T-helper 17 cell (primary cell): ENCODE results near the gene RNF223. TPM values are rescaled to one million over a fixed set of nuclear protein-coding genes. Genes with fewer than 3 reads are reported as not detected.

Experiments
- total RNA-seq, 4 donors: library from RNA in 2 of 4; stranded (reverse) in 2 of 4; gene quantifications; one replicate each; pipeline ENCODE4 v1.2.3 and lab custom pipeline; 2022 to 2026

RNF223 gene
- total RNA-seq, 2 donors from 2014 or later, result not detected

Other genes starting within 250 kb of the RNF223 start
- gene SAMD11, start 150.4 kb downstream of the RNF223 start, total RNA-seq, result not detected
- gene NOC2L, start 115.0 kb downstream of the RNF223 start, total RNA-seq, result 10 to 100 TPM; 45.2 to 51.7 TPM
- 10 to 100 TPM; 16.1 to 16.6 TPM for gene KLHL17, start 113.7 kb downstream of the RNF223 start, total RNA-seq
- gene PLEKHN1, start 107.8 kb downstream of the RNF223 start, total RNA-seq, result 1 to 10 TPM; 3.4 to 4.3 TPM
- not detected for gene PERM1, start 92.2 kb downstream of the RNF223 start, total RNA-seq
- gene HES4, start 74.2 kb downstream of the RNF223 start, total RNA-seq, result 10 to 100 TPM in 1 of 2 donors, 1 to 10 TPM in 1; 9.6 to 10.5 TPM
- 10 to 100 TPM; 19.5 to 52.1 TPM for gene ISG15, start 60.8 kb downstream of the RNF223 start, total RNA-seq
- 1 to 10 TPM; 1.2 to 1.4 TPM for gene AGRN, start 54.2 kb downstream of the RNF223 start, total RNA-seq
- 10 to 100 TPM; 13.4 to 17.1 TPM for gene C1orf159, start 41.8 kb upstream of the RNF223 start, total RNA-seq
- 1 to 10 TPM in 1 of 2 donors, under 1 TPM in 1; 0.86 to 2.5 TPM for gene TTLL10, start 99.6 kb upstream of the RNF223 start, total RNA-seq
- gene TNFRSF18, start 132.3 kb upstream of the RNF223 start, total RNA-seq, result 10 to 100 TPM; 47.9 to 80.4 TPM
- 100 to 1,000 TPM in 1 of 2 donors, 10 to 100 TPM in 1; 94.7 to 127 TPM for gene TNFRSF4, start 139.8 kb upstream of the RNF223 start, total RNA-seq
- 100 to 1,000 TPM; 129 to 146 TPM for gene SDF4, start 157.7 kb upstream of the RNF223 start, total RNA-seq
- gene B3GALT6, start 157.9 kb upstream of the RNF223 start, total RNA-seq, result 1 to 10 TPM; 8.4 to 9.4 TPM
- 1 to 10 TPM in 1 of 2 donors, under 1 TPM in 1; 0.91 to 2.0 TPM for gene C1QTNF12, start 172.4 kb upstream of the RNF223 start, total RNA-seq
- 10 to 100 TPM; 50.6 to 57.7 TPM for gene UBE2J2, start 199.5 kb upstream of the RNF223 start, total RNA-seq
- gene SCNN1D, start 206.1 kb upstream of the RNF223 start, total RNA-seq, result 1 to 10 TPM; 4.6 to 8.0 TPM
- gene ACAP3, start 233.6 kb upstream of the RNF223 start, total RNA-seq, result 10 to 100 TPM; 63.5 to 66.2 TPM
- 10 to 100 TPM; 10.6 to 14.9 TPM for gene PUSL1, start 234.3 kb upstream of the RNF223 start, total RNA-seq